Activated CD8-positive, alpha-beta memory T cell treated with anti-CD3 and anti-CD28 coated beads, Interleukin-2, amount 50 U/mL, for 24 hours (primary cell): Measurements from ENCODE around the gene DCAF8.

ENCODE experiments used
- DNase-seq: peaks from one replicate; pipeline ENCODE4 v3.0.0-alpha.2; 2020; ENCODE audit errors: extremely low read depth

The DCAF8 gene

DNA sequence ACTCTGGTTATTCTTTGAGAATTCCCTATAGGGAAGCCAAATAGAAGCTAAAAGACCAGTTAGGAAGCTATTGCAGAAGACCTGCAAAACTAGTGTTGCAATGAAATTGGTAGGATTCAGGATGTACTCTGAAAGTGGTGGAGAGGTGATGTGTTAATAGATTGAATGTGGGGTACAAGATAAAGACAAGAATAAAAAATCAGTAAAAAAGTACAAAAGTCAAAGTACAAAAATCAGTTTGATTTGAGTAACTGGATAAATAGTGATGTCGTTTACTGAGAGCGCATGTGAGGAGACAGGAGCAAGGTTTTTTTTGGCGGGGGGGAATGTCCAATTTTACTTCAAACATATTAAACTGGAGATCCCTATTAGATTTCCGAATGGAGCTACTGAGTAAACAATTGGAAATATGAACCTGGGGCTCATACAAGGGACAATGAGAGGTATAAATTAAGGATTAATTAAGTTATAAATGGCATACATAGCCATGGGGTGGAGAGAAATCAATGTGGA is 2.5 kb upstream of the DCAF8 start:
- DNase-seq, result no peak

GRCh38 chr1:160261556-160261892 is 825 bp downstream of the DCAF8 start:
- peak; percentile 52 for DNase-seq

DNA sequence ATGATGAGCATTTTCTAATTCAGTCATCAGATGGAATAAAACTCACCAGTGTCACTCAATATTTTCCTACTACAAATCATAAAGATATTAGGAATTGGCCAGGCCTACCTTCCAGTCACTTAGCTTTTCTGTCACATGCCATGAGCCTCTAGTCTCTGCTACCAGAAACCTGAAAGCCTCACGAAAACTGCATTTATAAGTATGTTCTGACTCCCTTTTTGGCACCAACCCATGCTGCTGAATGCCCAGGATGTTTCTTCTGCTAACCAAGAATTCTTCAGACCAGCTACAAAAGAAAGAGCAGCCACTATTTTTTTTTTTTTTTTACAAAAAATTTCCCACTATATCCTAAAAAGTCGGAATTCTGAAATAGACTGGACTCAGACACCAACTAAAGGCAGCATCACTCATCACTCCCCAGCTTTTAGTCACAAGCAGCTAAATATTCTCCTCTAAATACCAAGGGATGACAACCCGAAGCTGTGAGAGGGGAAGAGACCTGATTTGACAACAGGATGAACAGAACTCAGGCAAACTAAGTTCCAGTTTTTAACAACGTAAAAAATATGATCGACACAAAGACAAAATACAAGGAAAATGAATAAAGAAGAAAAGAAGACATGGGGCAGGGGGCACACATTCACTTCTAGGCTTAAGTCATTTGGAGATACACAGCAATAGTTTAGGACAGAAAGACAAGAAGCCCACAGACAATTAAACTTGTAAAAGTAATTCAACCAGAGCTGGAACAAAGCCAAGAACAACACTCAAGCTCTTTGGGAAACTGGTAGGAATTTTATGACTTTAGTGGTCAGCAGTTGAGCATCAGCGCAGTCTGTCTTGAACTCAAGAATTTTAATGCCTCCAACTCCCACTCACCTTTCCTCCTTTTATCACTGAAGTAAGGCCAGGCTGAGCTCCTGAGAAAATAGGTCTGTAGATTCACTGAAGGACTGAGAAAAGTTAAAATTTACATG is 1.7 kb downstream of the DCAF8 start:
- no peak for DNase-seq

GRCh38 chr1:160258177-160258798 is 4.1 kb downstream of the DCAF8 start:
- no peak for DNase-seq

DNA sequence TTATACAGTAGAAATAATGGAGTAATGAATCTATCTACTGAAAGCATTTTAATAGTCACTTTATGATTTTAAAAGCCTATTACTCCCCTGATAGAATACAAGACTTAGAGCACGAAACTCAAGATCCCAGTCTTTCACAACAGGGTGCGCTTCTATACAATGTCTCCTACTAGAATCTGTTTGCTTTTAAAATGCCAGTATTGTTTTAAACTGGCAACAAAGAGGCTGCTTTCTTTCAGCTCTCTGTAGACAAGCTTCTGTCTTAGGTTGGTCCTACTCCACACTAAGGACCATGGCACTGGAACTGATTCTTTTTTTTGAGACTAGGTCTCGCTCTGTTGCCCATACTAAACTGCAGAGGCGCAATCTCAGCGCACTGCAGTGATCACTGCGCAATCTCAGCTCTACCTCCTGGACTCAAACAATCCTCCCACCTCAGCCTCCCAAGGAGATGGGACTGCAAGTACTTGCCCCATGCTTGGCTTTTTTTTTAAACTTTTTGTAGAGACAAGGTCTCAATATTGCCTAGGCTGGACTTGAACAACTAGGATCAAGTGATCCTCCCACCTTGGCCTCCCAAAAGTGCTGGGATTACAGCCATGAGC is 4.8 kb downstream of the DCAF8 start:
- no peak for DNase-seq

DNA sequence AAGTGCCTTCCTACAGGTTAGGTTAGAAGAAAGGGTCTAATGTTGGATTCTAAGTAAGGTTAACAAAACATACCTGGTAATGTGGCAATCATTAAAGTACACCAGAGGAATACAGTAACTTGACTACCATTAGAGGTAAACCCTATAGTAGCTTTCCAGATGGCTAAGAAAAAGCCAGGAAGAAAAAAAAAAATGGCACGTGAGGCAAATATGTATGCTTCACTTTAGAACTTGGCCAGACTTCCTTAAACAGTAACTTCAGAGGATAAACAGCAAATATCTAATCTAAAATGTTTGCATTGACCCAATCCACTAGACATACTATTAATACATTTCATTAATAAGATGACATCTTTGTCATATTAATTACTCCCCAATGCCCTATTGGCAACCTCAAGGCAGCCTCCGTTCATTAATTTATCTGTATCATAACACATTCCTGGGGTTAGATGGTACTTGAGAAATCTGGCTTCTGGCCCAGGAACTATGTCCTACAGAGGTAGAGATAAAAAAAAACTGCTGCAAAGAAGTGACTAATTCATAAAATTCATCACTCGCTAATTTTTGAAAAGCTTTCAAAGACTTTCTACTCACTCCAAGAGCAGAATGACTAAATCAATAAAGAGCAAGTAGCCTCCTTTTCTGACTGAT is 5.8 kb downstream of the DCAF8 start:
- DNase-seq, result no peak

DNA sequence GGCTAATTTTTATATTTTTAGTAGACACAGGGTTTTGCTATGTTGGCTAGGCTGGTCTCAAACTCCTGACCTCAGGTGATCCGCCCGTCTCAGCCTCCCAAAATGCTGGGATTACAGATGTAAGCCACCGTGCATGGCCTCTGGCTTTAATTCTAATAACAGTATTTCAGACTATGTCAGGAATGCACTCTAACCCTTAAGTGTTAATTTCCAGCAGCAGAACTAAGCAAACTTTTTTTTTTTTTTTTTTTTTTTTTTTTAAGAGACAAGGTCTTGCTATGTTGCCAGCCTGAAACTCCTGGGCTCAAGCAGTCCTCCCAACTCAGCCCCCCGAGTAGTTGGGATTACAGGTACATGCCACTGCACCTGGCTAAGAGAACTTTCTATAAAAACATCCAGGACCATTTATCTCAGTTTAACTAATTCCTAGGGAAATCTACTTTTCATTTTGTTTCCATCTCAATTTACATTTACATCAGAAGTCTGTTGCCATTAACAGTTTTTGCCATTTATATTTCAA is 6.5 kb downstream of the DCAF8 start:
- no peak for DNase-seq

DNA sequence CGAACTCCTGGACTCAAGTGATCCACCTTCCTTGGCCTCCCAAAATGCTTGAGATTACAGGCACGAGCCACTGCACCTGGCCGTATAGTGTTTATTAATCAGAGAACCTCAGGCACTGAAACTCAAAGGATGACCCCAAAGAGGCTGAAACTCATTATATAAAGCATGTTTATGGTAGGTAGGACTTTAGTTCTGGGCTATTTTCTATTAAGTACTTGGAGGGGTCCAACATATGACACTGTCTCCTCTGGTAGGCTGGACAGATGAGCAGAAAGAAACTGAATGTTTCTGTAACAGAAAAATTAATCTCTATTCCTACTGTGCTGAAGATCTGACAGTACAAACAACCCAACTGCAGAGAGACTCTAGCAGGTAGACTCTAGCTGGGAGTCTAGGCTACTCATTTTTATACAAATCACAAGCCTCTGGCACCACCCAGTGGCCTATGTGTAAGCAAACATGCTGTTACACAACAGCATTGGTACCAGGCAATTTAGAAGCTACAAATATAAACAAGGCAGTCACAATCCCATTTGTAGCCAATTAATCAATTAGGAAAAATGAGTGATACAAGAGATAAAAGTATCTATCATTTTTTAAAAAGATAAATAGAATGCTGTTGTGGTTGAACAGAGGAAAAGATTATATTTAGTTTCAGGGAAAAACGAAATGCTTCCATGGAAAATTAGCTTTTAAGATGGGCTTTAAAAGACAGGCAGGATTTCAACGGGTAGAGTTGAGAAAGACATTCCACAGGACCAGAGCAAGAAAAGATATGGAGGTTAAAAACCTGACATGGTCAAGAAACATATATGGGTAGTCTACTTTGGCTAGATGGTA is 10.4 kb downstream of the DCAF8 start:
- no peak for DNase-seq

DNA sequence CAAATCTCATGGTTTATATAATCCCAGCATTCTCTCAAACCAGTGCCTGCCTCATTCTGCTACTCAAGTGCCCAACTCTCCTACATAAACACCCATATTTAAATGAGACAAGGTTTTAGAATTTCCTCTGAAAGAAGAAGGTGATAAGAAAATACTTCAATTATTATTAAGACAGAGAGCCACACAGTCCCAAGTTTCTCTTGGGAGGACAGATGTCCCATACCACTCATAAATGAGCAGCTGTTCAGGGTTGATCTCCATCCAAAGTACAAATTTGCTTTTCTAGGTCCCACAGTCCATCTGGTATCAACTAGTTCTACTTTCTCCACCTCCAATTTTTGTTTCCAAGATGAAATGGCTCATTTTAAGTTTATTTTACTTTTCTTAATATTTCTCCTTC is 11.3 kb downstream of the DCAF8 start:
- no peak for DNase-seq

GRCh38 chr1:160247053-160247452 is 15.3 kb downstream of the DCAF8 start:
- no peak for DNase-seq

DNA sequence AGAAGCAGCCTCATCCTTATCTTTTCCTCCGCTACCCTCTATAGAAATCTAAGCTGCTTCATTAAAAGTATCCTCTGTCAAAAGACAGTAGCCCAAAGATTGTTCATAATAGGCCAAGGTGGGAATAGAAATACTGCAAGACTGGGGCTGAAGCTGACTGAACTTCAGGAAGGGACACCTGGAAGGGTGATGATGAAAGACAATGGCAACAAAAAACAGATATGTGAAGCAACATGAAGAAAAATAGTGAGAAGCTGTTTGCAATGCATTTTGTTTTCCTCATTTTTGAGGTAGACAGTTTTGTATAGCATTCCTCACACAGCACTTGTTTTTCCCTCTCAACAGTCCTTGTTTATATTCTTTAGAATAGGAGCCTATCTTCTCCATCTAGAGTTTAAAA is 16.9 kb downstream of the DCAF8 start:
- DNase-seq, result no peak

DNA sequence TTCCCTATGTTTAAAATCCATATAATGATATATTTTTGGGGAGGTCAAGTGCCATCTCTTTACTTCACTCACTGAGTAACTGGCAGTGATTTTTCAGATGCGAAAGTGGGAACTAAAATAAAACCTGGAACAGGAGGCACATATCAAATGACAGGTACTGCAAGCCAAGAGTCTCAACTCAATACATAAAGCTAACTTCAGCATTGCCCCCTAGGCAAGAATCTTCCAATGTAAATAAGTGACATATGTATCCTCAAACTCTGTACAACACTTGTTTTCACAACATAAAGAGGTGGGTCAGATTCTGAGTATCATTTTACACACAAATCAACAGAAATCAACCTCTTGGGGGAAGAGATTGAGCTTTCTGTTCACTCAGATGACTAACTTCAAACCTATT is 18.1 kb downstream of the DCAF8 start:
- DNase-seq, result no peak

GRCh38 chr1:160243767-160244166 is 18.6 kb downstream of the DCAF8 start:
- DNase-seq, result no peak

GRCh38 chr1:160239582-160240299 is 22.6 kb downstream of the DCAF8 start:
- DNase-seq, result no peak

- DNase-seq, result no peak
These were observed 23.9 kb downstream of the DCAF8 start for GRCh38 chr1:160238408-160238807.

DNA sequence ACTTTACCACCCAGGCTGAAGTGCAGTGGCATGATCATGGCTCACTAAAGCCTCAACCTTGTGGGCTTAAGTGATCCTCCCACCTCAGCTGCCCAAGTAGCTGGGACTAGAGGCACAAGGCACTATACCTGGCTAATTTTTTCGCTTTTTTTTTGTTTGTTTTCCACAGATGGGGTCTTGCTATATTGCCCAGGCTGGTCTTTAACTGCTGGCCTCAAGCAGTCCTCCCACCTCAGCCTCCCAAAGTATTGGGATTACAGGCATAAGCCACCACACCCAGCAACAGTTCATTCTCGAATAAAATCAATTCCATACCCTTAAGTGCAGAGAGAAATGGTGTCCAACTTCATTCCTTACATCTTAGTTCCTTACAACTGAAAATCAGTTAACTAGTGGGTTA is 24.8 kb downstream of the DCAF8 start:
- DNase-seq, result no peak

DNA sequence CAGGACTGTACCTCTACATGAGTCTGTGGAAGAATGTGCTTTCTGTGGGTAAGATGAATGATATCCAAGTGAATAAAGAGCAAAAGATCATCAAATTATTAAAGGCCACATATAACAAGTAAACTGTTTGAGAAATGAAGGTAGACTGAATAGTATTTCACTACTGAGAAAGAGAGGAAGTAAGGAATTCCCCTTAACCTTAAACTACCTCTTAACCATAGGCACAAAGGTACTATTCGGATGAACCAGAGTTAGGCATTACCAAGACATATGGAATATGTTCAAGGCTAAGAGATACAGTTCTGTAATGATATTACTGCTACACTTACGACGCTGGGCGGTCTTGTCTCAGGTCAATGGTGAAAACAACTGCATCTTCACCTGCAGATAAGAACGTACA is 25.5 kb downstream of the DCAF8 start:
- no peak for DNase-seq

DNA sequence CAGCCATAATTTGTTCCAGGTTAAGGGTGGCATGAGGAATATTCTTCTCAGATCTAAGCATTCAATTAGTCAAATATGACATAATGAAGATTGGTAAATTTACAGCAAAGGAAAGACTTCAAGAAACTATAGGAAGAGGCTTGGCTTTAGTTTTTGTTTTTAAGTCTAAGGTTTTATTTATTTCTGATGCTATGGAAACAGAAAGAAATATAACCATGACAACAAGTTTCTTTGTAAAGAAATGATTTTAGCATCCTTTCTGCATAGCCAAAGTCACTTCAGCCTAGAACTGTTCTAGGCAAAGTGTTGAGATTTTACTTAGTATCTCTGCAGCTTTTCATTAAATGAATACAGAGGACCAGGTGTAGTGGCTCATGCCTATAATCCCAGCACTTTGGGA is 29.4 kb downstream of the DCAF8 start:
- no peak for DNase-seq

GRCh38 chr1:160228431-160228830 is 33.9 kb downstream of the DCAF8 start:
- no peak for DNase-seq

DNA sequence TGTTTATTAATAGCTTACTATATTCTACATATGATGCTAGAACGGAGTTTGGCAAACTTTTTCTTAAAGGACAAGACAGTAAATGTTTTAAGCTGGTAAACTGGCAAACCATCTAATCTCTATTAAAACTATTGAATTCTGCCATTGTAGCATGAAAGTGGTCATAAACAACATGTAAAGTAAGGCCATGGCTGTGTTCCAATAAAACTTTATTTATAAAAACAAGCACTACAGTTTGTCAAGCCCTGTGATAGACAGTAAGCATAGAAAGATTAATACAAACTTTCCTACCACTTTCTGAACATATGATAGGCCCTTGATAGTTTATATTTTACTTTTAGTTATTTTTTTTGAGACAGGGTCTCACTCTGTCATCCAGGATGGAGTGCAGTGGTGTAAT is 34.8 kb downstream of the DCAF8 start:
- no peak for DNase-seq
